OCI-LY3 (cell line): Measurements from ENCODE around the gene ANKRD45.
"Not testable (repeated sequence)": the region's sequence is repeated elsewhere in the genome, so short reads cannot be mapped to it uniquely, and the experiment has no call there.

ENCODE experiments used
- CTCF ChIP-seq: fragments of 200-600, 300-600 bp; sonication (generic); IDR thresholded peaks from 2 replicates; pipeline ENCODE4 v1.5.1; 2014; ENCODE audit warnings: antibody characterized with exemption, low read length, low read depth
- EZH2phosphoT487 ChIP-seq: fragments of 200-600 bp; shearing (Covaris generic); IDR thresholded peaks from 2 replicates; pipeline ENCODE4 v1.6.1; 2018; ENCODE audit warnings: antibody characterized with exemption, mixed run types, low read depth

GRCh38 chr1:173563846-173564245, 105.8 kb downstream of the ANKRD45 start:
- not testable (repeated sequence) for TF ChIP-seq EZH2phosphoT487, CTCF
